Nephron (organoid): ENCODE measurements around the gene PIP5KL1.
A peak's percentile ranks its signal among the peaks of the same experiment; 100 is the strongest.

Experiments
- H3K27ac Mint-ChIP-seq, 3 experiments: 2 replicates each; pipeline ENCODE4 v1.8.0; 2020; ENCODE audit warnings: mixed read lengths in 3 of 3, mild to moderate bottlenecking in 2 of 3, moderate library complexity in 1 of 3
- H3K27me3 Mint-ChIP-seq: 2 replicates; pipeline ENCODE4 v1.8.0; 2021; ENCODE audit warnings: low read depth, mild to moderate bottlenecking, moderate library complexity, mixed read lengths
- H3K36me3 Mint-ChIP-seq: 2 replicates; pipeline ENCODE4 v1.8.0; 2020; ENCODE audit warnings: low read depth, mixed read lengths
- H3K4me1 Mint-ChIP-seq: 2 replicates; pipeline ENCODE4 v1.8.0; 2020; ENCODE audit warnings: mixed read lengths
- H3K4me3 Mint-ChIP-seq, 3 experiments: 2 replicates each; pipeline ENCODE4 v1.8.0; 2020; ENCODE audit warnings: mild to moderate bottlenecking in 3 of 3, mixed read lengths in 3 of 3, moderate library complexity in 2 of 3
- H3K9me3 Mint-ChIP-seq: 2 replicates; pipeline ENCODE4 v1.8.0; 2020; ENCODE audit warnings: mixed read lengths
- TF ChIP-seq, protein P1 (sequence below), 3 experiments: fragments of 200-600 bp; sonication (generic); IDR thresholded peaks; one replicate each; pipeline ENCODE4 v1.5.0; 2021; ENCODE audit warnings: antibody characterized with exemption in 3 of 3; ENCODE audit not compliant: unreplicated experiment in 3 of 3

Gene PIP5KL1

DNA sequence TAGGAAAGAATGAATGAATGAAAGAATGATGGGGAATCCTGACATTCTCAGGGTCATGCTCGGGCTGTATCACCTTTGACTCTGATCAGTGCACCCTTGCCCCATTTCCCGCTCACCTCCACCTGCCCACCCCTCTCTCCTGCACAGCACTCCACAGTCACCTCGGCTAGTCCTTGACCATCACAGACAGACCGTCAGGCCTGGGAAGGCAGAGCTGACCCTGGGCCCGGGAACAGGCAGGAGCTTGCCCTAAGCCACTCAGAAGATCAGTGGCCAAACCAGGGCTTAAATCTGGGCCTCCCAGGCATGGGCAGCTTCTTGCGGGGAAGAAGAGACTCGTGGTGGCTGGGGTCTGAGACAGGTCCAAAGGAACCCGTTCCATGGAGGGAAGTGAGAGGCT lies 34.8 kb downstream of the PIP5KL1 start:
- H3K9me3 Mint-ChIP-seq: no peaks in the 10 kb centered on the region
- peaks cover 16% of the 10 kb centered on the region for H3K4me1 Mint-ChIP-seq
- peaks cover 61% of the 10 kb centered on the region for H3K36me3 Mint-ChIP-seq
- H3K27me3 Mint-ChIP-seq: no peaks in the 10 kb centered on the region
- peak overlapping the region; percentile 27 to 100 (median 71) for H3K27ac Mint-ChIP-seq
- TF ChIP-seq, protein P1, sequence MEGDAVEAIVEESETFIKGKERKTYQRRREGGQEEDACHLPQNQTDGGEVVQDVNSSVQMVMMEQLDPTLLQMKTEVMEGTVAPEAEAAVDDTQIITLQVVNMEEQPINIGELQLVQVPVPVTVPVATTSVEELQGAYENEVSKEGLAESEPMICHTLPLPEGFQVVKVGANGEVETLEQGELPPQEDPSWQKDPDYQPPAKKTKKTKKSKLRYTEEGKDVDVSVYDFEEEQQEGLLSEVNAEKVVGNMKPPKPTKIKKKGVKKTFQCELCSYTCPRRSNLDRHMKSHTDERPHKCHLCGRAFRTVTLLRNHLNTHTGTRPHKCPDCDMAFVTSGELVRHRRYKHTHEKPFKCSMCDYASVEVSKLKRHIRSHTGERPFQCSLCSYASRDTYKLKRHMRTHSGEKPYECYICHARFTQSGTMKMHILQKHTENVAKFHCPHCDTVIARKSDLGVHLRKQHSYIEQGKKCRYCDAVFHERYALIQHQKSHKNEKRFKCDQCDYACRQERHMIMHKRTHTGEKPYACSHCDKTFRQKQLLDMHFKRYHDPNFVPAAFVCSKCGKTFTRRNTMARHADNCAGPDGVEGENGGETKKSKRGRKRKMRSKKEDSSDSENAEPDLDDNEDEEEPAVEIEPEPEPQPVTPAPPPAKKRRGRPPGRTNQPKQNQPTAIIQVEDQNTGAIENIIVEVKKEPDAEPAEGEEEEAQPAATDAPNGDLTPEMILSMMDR (IDR thresholded peaks at IDR 0.05; ENCODE audit: unreplicated experiment in 3 of 3): no peak
- peak overlapping the region; percentile 37 to 60 (median 47) for H3K4me3 Mint-ChIP-seq

DNA sequence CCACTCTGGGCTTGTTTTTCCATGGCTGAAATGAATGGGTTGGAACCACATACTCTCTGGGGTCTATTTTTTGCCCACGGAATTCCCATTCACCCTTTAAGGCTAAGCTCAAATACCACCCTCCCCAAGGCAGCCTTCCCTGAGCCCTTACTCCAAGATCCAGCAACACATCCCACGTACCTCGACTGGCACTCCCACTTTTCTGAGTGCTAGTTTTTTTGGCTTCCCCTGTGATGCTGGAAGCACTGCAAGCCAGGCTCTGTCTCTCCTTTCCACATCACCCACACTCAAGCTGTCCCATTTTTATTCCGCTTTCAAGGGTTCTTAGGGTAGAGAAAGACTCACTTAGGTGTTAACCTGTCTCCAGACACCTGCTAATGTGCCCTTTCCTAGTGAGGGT lies 37.2 kb downstream of the PIP5KL1 start:
- Mint-ChIP-seq H3K27ac (no peak overlapping the region), H3K27me3 (no peaks in the 10 kb centered on the region), H3K36me3 (peaks cover 74% of the 10 kb centered on the region), H3K4me3 (no peak overlapping the region), H3K4me1 (peaks cover 13% of the 10 kb centered on the region), H3K9me3 (no peaks in the 10 kb centered on the region)
- TF ChIP-seq, protein P1 (IDR thresholded peaks at IDR 0.05; ENCODE audit: unreplicated experiment in 3 of 3): no peak

DNA sequence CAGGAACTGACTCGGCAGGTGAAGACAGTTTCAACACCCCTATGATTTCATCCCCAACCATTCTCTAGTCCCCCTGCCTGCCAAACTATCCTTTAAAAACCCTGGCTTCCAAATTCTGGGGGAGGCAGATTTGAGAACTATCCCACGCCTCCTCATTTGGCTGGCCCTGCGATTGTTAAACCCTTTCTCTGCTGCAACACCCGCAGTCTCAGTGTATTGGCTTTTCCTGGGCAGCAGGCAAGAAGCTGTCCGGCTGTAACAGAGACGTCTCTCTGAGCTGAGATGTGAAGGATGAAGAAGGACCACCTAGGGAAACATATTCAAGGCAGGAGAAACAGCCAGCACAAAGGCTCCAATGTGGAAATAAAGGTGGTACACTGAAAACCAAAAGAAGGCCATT lies 37.7 kb downstream of the PIP5KL1 start:
- no peak overlapping the region for H3K4me3 Mint-ChIP-seq
- peaks cover 10% of the 10 kb centered on the region for H3K4me1 Mint-ChIP-seq
- TF ChIP-seq, protein P1 (IDR thresholded peaks at IDR 0.05; ENCODE audit: unreplicated experiment in 3 of 3): no peak
- peak overlapping the region in 2 of 3 experiments; percentile 52 to 54 for H3K27ac Mint-ChIP-seq
- H3K27me3 Mint-ChIP-seq: no peaks in the 10 kb centered on the region
- no peaks in the 10 kb centered on the region for H3K9me3 Mint-ChIP-seq
- H3K36me3 Mint-ChIP-seq: peaks cover 77% of the 10 kb centered on the region

DNA sequence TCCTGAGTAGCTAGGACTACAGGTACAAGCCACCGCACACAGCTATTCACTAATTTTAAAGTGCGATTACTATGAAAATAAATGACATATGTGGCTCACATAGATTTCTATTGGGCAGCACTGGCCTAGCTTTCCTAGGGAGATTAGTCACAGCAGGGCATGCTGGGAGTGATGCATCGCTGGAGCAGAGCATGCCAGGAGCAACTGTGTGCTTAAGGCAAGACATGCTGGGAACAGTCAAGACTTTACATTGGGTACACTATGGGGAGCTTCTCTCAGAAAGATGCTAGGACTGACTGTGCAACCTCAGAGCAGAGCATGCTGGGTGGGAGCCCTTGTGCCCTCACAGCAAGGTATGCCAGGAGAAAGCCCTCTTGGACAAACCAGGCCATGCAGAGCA lies 40.5 kb downstream of the PIP5KL1 start:
- Mint-ChIP-seq H3K27me3 (no peaks in the 10 kb centered on the region), H3K27ac (no peak overlapping the region), H3K4me1 (no peaks in the 10 kb centered on the region), H3K36me3 (peaks cover 75% of the 10 kb centered on the region), H3K4me3 (no peak overlapping the region), H3K9me3 (no peaks in the 10 kb centered on the region)
- TF ChIP-seq, protein P1 (IDR thresholded peaks at IDR 0.05; ENCODE audit: unreplicated experiment in 3 of 3): no peak

DNA sequence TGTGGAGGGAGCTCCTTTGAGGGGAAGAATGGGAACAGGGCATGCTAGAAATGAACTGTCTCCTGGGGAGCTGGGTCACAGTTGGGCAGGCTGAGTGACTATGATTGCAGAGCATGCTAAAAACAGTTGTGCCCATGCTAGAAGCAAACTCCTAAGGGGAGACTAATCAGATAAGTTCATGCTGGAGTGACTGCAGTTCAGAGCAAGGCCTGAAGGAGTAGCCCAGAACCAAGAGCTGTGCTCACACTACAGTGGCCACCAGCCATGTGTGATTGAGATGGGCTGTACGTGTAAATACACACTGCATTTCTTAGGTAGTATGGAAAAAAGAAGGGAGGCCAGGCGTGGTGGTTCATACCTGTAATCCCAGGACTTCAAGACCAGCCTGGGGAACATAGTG lies 42.8 kb downstream of the PIP5KL1 start:
- Mint-ChIP-seq H3K9me3 (no peaks in the 10 kb centered on the region), H3K27me3 (no peaks in the 10 kb centered on the region), H3K4me3 (no peak overlapping the region), H3K4me1 (peaks cover 10% of the 10 kb centered on the region), H3K27ac (peak overlapping the region in 1 of 3 experiments; percentile 52), H3K36me3 (peaks cover 64% of the 10 kb centered on the region)
- TF ChIP-seq, protein P1 (IDR thresholded peaks at IDR 0.05; ENCODE audit: unreplicated experiment in 3 of 3): peak in 1 of 3 experiments; percentile 15

DNA sequence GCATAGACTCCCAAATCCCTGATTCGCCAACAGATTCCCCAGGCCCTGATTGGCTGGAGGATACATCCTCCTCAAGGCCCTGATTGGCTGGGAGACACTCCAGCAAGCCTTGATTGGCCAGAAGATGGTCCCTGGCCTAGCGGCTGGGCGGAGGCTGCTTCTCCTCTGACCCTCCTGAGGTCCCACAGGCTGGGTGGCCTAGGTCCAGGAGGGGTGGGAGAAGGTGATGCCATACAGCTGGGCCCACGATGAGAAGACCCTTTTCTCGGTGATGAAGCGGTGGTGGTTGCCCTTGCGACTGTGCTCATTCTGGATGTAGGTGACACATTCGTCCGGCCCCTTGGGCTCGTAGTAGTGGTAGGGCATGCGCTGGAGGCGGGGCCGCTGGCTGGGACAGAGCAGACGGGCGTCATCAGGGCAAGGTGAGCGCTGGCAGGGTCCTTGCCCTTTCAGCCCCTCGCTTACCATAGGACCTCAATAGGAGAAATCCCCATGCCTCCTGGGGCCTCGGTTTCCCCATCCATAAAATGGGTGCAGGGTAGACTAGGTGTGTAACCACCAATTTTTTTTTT lies 44.1 kb downstream of the PIP5KL1 start:
- Mint-ChIP-seq H3K27me3 (no peaks in the 10 kb centered on the region), H3K27ac (peak overlapping the region in 1 of 3 experiments; percentile 61), H3K36me3 (peaks cover 54% of the 10 kb centered on the region), H3K9me3 (no peaks in the 10 kb centered on the region), H3K4me1 (peaks cover 10% of the 10 kb centered on the region), H3K4me3 (no peak overlapping the region)
- TF ChIP-seq, protein P1 (IDR thresholded peaks at IDR 0.05; ENCODE audit: unreplicated experiment in 3 of 3): no peak
